ENCODE measurements around the gene UROS.

The UROS gene

DNA sequence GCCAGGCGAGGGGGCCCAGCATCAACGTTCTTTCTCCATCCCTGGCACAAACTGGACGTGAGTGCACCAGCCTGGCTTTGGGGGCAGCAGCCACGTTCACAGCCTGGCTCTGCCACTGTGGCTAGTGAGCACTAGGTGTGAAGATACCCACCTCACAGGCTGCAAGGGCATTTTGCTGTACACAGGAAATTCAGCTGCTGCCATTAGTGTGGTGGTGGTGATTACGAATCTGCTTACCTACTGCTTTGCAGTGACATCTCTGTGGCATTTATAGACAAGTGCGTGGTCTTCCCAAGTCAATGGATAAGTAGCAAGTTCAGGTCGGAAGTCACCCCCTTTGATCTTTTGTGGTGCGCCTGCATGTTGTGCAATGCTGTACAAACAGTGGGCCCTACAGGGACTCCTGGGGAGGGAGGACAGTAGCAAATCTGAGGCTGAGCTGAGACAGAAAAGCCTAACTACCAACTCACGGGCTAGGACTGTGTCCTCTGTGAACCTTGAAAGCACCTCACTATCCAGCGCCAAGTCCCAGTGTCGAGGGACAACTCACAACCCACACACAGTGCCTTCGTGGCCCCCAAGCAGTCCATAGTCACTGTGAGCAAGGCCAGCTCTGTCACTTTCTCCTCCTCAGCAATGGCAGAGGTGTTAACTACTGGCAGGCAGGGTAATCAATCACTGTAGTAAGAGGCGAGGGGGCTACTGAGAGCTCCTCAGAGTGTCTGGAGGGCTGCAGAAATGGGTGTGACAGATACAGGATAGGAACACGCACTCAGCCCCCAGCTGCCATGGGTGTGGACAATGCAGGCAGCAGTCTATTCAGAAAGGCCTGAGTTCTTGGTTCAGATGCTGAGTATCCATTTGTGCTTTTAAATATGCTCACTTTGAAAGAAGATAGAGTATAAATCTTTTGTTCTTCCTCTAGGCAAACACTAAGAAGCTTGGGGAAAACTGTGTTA is 30.4 kb downstream of the UROS start:
- no peaks in the 10 kb centered on the region for H3K9me3 ChIP-seq (ENCODE audit: control insufficient read depth in 2 of 2, low read length in 2 of 2)
- H3K9ac ChIP-seq (ENCODE audit: low read depth in 1 of 2, low read length in 2 of 2) = no peak overlapping the region
- no peak overlapping the region for H3K4me3 ChIP-seq (ENCODE audit: low read length in 2 of 2)
- H3K27me3 ChIP-seq (ENCODE audit: control insufficient read depth in 2 of 2, insufficient read depth in 2 of 2, low read length in 2 of 2) = no peaks in the 10 kb centered on the region
- H3K36me3 ChIP-seq (ENCODE audit: control insufficient read depth in 2 of 2, insufficient read depth in 2 of 2, low read length in 2 of 2) = peaks cover 20 to 48% of the 10 kb centered on the region in 2 donors
- no peaks in the 10 kb centered on the region for H3K4me1 ChIP-seq (ENCODE audit: control insufficient read depth in 2 of 2, insufficient read depth in 2 of 2, low read length in 2 of 2)
- no peak overlapping the region for H3K27ac ChIP-seq (ENCODE audit: low read depth in 2 of 2, low read length in 2 of 2)

GRCh38 chr10:125788156-125789034 is 34.7 kb downstream of the UROS start:
- Histone ChIP-seq H3K4me1 (ENCODE audit: control insufficient read depth in 2 of 2, insufficient read depth in 2 of 2, low read length in 2 of 2) (no peaks in the 10 kb centered on the region), H3K4me3 (ENCODE audit: low read length in 2 of 2) (no peak overlapping the region), H3K9ac (ENCODE audit: low read depth in 1 of 2, low read length in 2 of 2) (no peak overlapping the region), H3K27ac (ENCODE audit: low read depth in 2 of 2, low read length in 2 of 2) (no peak overlapping the region), H3K36me3 (ENCODE audit: control insufficient read depth in 2 of 2, insufficient read depth in 2 of 2, low read length in 2 of 2) (peaks cover 8 to 21% of the 10 kb centered on the region in 2 donors), H3K27me3 (ENCODE audit: control insufficient read depth in 2 of 2, insufficient read depth in 2 of 2, low read length in 2 of 2) (no peaks in the 10 kb centered on the region), H3K9me3 (ENCODE audit: control insufficient read depth in 2 of 2, low read length in 2 of 2) (no peaks in the 10 kb centered on the region)

DNA sequence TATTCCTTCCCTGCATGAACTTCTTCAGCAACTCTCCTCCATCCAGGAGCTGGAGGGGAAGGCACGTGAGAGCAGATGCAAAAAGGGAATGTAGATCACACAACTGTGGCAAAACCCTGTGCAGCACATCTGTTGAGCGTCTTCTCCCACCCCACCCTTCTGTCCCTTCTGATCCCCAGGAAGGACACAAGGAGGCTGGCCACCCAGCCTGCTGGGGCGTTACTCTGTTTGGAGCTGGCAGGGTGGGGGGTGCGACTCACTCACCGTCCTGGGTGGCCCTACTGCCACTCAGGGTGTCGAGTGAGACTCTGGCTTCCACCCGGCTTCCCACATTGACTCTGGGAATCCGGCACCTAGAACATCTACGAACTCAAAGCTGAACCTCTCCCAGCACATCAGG is 37.3 kb downstream of the UROS start:
- no peaks in the 10 kb centered on the region for H3K27me3 ChIP-seq (ENCODE audit: control insufficient read depth in 2 of 2, insufficient read depth in 2 of 2, low read length in 2 of 2)
- no peaks in the 10 kb centered on the region for H3K9me3 ChIP-seq (ENCODE audit: control insufficient read depth in 2 of 2, low read length in 2 of 2)
- H3K36me3 ChIP-seq (ENCODE audit: control insufficient read depth in 2 of 2, insufficient read depth in 2 of 2, low read length in 2 of 2) = peaks cover 0 to 11% of the 10 kb centered on the region in 2 donors
- no peak overlapping the region for H3K27ac ChIP-seq (ENCODE audit: low read depth in 2 of 2, low read length in 2 of 2)
- no peak overlapping the region for H3K4me3 ChIP-seq (ENCODE audit: low read length in 2 of 2)
- H3K9ac ChIP-seq (ENCODE audit: low read depth in 1 of 2, low read length in 2 of 2) = no peak overlapping the region
- H3K4me1 ChIP-seq (ENCODE audit: control insufficient read depth in 2 of 2, insufficient read depth in 2 of 2, low read length in 2 of 2) = no peaks in the 10 kb centered on the region

GRCh38 chr10:125783957-125784356 is 39.1 kb downstream of the UROS start:
- Histone ChIP-seq H3K27ac (ENCODE audit: low read depth in 2 of 2, low read length in 2 of 2) (no peak overlapping the region), H3K9ac (ENCODE audit: low read depth in 1 of 2, low read length in 2 of 2) (no peak overlapping the region), H3K27me3 (ENCODE audit: control insufficient read depth in 2 of 2, insufficient read depth in 2 of 2, low read length in 2 of 2) (no peaks in the 10 kb centered on the region), H3K36me3 (ENCODE audit: control insufficient read depth in 2 of 2, insufficient read depth in 2 of 2, low read length in 2 of 2) (peaks cover 0 to 4% of the 10 kb centered on the region in 2 donors), H3K4me1 (ENCODE audit: control insufficient read depth in 2 of 2, insufficient read depth in 2 of 2, low read length in 2 of 2) (no peaks in the 10 kb centered on the region), H3K9me3 (ENCODE audit: control insufficient read depth in 2 of 2, low read length in 2 of 2) (no peaks in the 10 kb centered on the region), H3K4me3 (ENCODE audit: low read length in 2 of 2) (no peak overlapping the region)

GRCh38 chr10:125783408-125783807 is 39.6 kb downstream of the UROS start:
- Histone ChIP-seq H3K27ac (ENCODE audit: low read depth in 2 of 2, low read length in 2 of 2) (no peak overlapping the region), H3K4me3 (ENCODE audit: low read length in 2 of 2) (no peak overlapping the region), H3K27me3 (ENCODE audit: control insufficient read depth in 2 of 2, insufficient read depth in 2 of 2, low read length in 2 of 2) (no peaks in the 10 kb centered on the region), H3K9ac (ENCODE audit: low read depth in 1 of 2, low read length in 2 of 2) (no peak overlapping the region), H3K4me1 (ENCODE audit: control insufficient read depth in 2 of 2, insufficient read depth in 2 of 2, low read length in 2 of 2) (no peaks in the 10 kb centered on the region), H3K9me3 (ENCODE audit: control insufficient read depth in 2 of 2, low read length in 2 of 2) (no peaks in the 10 kb centered on the region), H3K36me3 (ENCODE audit: control insufficient read depth in 2 of 2, insufficient read depth in 2 of 2, low read length in 2 of 2) (peaks cover 0 to 4% of the 10 kb centered on the region in 2 donors)

GRCh38 chr10:125782616-125783015 is 40.4 kb downstream of the UROS start:
- Histone ChIP-seq H3K4me3 (ENCODE audit: low read length in 2 of 2) (no peak overlapping the region), H3K36me3 (ENCODE audit: control insufficient read depth in 2 of 2, insufficient read depth in 2 of 2, low read length in 2 of 2) (no peaks in the 10 kb centered on the region), H3K27ac (ENCODE audit: low read depth in 2 of 2, low read length in 2 of 2) (no peak overlapping the region), H3K4me1 (ENCODE audit: control insufficient read depth in 2 of 2, insufficient read depth in 2 of 2, low read length in 2 of 2) (no peaks in the 10 kb centered on the region), H3K9me3 (ENCODE audit: control insufficient read depth in 2 of 2, low read length in 2 of 2) (no peaks in the 10 kb centered on the region), H3K9ac (ENCODE audit: low read depth in 1 of 2, low read length in 2 of 2) (no peak overlapping the region), H3K27me3 (ENCODE audit: control insufficient read depth in 2 of 2, insufficient read depth in 2 of 2, low read length in 2 of 2) (no peaks in the 10 kb centered on the region)

- Histone ChIP-seq H3K4me1 (ENCODE audit: control insufficient read depth in 2 of 2, insufficient read depth in 2 of 2, low read length in 2 of 2) (no peaks in the 10 kb centered on the region), H3K9ac (ENCODE audit: low read depth in 1 of 2, low read length in 2 of 2) (no peak overlapping the region), H3K36me3 (ENCODE audit: control insufficient read depth in 2 of 2, insufficient read depth in 2 of 2, low read length in 2 of 2) (no peaks in the 10 kb centered on the region), H3K27ac (ENCODE audit: low read depth in 2 of 2, low read length in 2 of 2) (no peak overlapping the region), H3K27me3 (ENCODE audit: control insufficient read depth in 2 of 2, insufficient read depth in 2 of 2, low read length in 2 of 2) (no peaks in the 10 kb centered on the region), H3K9me3 (ENCODE audit: control insufficient read depth in 2 of 2, low read length in 2 of 2) (no peaks in the 10 kb centered on the region), H3K4me3 (ENCODE audit: low read length in 2 of 2) (no peak overlapping the region)
Observed at GRCh38 chr10:125782054-125782453, 41.0 kb downstream of the UROS start.

GRCh38 chr10:125781374-125781773 is 41.7 kb downstream of the UROS start:
- Histone ChIP-seq H3K9me3 (ENCODE audit: control insufficient read depth in 2 of 2, low read length in 2 of 2) (no peaks in the 10 kb centered on the region), H3K36me3 (ENCODE audit: control insufficient read depth in 2 of 2, insufficient read depth in 2 of 2, low read length in 2 of 2) (no peaks in the 10 kb centered on the region), H3K27ac (ENCODE audit: low read depth in 2 of 2, low read length in 2 of 2) (no peak overlapping the region), H3K27me3 (ENCODE audit: control insufficient read depth in 2 of 2, insufficient read depth in 2 of 2, low read length in 2 of 2) (no peaks in the 10 kb centered on the region), H3K9ac (ENCODE audit: low read depth in 1 of 2, low read length in 2 of 2) (no peak overlapping the region), H3K4me3 (ENCODE audit: low read length in 2 of 2) (no peak overlapping the region), H3K4me1 (ENCODE audit: control insufficient read depth in 2 of 2, insufficient read depth in 2 of 2, low read length in 2 of 2) (no peaks in the 10 kb centered on the region)

- H3K9me3 ChIP-seq (ENCODE audit: control insufficient read depth in 2 of 2, low read length in 2 of 2) = no peaks in the 10 kb centered on the region
- no peaks in the 10 kb centered on the region for H3K4me1 ChIP-seq (ENCODE audit: control insufficient read depth in 2 of 2, insufficient read depth in 2 of 2, low read length in 2 of 2)
Observed at GRCh38 chr10:125779403-125780327, 43.4 kb downstream of the UROS start.

More at GRCh38 chr10:125779403-125780327, 43.4 kb downstream of the UROS start:
- Histone ChIP-seq H3K27ac (ENCODE audit: low read depth in 2 of 2, low read length in 2 of 2) (no peak overlapping the region), H3K27me3 (ENCODE audit: control insufficient read depth in 2 of 2, insufficient read depth in 2 of 2, low read length in 2 of 2) (no peaks in the 10 kb centered on the region), H3K9ac (ENCODE audit: low read depth in 1 of 2, low read length in 2 of 2) (no peak overlapping the region), H3K36me3 (ENCODE audit: control insufficient read depth in 2 of 2, insufficient read depth in 2 of 2, low read length in 2 of 2) (no peaks in the 10 kb centered on the region), H3K4me3 (ENCODE audit: low read length in 2 of 2) (no peak overlapping the region)
